Globus pallidus (tissue), 1 donor: ENCODE results near the gene TRPV2.
A peak's percentile ranks its signal among the peaks of the same experiment; 100 is the strongest.
"Not testable (repeated sequence)": the region's sequence is repeated elsewhere in the genome, so short reads cannot be mapped to it uniquely, and the experiment has no call there.

Experiments used
- DNase-seq: peaks from one replicate; pipeline ENCODE4 v3.0.0-alpha.2; 2015; ENCODE audit warnings: low spot score

The TRPV2 gene

GRCh38 chr17:16415031-16415924 lies at the start of gene TRPV2:
TSS of gene TRPV2 (plus strand) at chr17:16415571. CDS start at chr17:16417669, 2,098 bp downstream.
- no peak for DNase-seq

GRCh38 chr17:16371742-16372141 lies 43.6 kb upstream of the TRPV2 start:
- no peak for DNase-seq

- DNase-seq, result no peak
Observed at GRCh38 chr17:16374146-16374938, 41.0 kb upstream of the TRPV2 start.

GRCh38 chr17:16377941-16378341 lies 37.4 kb upstream of the TRPV2 start:
- peak; percentile 92 for DNase-seq

DNA sequence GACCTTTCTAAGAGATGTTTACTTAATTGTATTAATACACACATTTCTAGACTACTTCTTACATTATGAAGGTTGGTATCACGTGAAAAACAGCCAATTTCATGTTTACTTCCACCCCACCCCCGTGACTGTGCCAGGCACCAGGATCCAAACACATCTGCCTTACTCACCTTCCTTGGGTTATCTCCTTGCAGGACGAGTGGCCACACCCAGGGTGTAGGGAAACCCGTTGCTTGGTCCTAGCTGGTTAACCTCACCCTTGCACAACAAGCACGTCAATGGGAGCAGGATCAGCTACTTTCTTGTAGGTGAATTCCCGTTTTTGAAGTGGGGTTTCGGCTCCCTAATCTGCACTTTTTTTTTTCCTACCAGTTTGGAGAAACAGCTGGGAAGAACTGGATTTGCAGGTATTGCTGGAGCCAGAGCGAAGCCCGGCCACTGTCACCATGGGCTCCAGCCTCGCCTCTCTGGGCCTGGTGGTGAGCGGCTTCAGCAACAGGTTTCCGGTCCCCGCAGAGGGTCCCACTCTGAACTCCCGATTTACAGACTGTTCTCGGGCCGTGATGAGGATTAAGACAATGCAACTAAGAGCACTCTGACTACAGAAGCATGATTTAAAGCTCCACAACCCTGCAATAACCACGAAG lies 36.6 kb upstream of the TRPV2 start:
- peak; percentile 48 for DNase-seq

GRCh38 chr17:16379654-16380053 lies 35.7 kb upstream of the TRPV2 start:
- no peak for DNase-seq

DNA sequence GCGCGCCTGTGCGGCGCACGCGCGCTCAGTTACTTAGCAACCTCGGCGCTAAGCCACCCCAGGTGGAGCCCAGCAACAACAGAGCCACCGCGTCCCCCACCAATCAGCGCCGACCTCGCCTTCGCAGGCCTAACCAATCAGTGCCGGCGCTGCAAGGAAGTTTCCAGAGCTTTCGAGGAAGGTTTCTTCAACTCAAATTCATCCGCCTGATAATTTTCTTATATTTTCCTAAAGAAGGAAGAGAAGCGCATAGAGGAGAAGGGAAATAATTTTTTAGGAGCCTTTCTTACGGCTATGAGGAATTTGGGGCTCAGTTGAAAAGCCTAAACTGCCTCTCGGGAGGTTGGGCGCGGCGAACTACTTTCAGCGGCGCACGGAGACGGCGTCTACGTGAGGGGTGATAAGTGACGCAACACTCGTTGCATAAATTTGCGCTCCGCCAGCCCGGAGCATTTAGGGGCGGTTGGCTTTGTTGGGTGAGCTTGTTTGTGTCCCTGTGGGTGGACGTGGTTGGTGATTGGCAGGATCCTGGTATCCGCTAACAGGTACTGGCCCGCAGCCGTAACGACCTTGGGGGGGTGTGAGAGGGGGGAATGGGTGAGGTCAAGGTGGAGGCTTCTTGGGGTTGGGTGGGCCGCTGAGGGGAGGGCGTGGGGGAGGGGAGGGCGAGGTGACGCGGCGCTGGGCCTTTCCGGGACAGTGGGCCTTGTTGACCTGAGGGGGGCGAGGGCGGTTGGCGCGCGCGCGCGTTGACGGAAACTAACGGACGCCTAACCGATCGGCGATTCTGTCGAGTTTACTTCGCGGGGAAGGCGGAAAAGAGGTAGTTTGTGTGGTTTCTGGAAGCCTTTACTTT lies 34.5 kb upstream of the TRPV2 start, which contains the start of gene UBB:
Gene UBB, plus strand, starts transcription at position 452 of the 856 bp plus-strand sequence. CDS start 817 bp downstream, outside the sequence.
- DNase-seq, result peak; percentile 95

GRCh38 chr17:16381496-16381820 lies 33.9 kb upstream of the TRPV2 start:
- DNase-seq, result no peak

- no peak for DNase-seq
Observed at GRCh38 chr17:16383216-16383615, 32.2 kb upstream of the TRPV2 start.

DNA sequence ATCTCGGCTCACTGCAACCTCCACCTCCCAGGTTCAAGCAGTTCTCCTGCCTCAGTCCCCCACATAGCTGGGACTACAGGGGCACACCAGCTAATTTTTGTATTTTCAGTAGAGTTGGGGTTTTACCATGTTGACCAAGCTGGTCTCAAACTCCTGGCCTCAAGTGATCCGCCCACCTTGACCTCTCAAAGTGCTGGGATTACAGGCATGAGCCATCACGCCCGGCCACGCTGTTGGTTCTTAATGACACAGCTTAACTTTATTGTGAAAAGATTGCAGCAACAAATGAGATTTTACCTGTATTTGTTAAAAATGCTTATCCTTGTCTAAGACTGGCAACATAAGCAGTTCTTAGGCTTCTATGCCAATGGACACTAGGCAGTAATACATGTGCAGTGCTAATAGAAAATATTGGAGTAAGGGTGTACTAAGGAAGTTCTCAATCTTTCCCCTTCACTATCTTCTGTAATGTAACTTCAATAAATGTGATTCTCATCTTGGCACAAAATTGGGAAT lies 31.5 kb upstream of the TRPV2 start:
- DNase-seq, result no peak

DNA sequence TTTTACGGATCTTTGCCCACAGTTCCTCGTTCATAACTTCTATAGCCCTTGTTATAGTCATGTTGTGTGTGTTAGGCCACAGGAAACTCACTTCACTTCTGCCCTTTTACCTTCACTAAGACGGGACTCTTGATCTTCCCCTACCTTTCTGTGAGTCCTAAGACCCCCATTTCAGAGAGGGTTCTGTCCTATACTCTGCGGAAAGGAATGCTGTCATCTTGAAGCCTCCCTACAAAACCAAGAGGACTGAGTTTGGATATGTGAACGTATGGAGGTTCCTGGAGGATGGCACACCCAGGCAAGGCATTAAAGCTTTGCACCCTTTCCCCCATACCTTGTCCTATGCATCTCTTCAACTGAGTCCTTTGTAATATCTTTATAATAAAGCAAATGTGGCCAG lies 30.8 kb upstream of the TRPV2 start:
- DNase-seq, result no peak

DNA sequence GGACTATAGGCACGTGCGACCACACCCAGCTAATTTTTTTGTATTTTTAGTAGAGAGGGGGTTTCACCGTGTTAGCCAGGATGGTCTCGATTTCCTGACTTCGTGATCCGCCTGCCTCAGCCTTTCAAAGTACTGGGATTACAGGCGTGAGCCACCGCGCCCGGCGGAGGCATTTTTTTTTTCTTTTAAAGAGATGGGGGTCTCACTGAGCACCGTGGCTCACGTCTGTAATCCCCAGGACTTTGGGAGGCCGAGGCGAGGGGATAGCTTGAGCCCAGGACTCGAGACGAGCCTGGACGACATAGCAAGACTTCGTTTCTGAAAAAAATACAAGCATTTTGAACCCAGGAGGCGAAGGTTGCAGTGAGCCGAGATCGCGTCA lies 29.3 kb upstream of the TRPV2 start:
- not testable (repeated sequence) for DNase-seq

DNA sequence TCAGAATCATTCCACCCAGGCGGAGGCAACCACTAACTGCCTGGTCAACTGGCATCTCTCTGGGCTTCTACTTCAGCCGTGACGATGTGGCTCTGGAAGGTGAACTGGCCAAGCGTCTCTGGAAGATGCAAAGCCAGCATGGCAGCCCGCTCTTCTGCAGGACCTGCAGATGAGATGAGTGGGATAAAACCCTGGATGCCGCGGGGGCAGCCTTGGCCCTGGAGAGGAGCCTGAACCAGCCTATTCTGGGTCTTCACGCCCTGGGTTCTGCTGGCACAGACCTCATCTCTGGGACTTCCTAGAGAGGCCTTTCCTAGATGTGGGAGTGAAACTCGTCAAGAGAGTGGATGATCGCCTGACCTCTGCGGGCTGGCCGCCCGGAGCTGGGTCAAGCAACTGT lies 23.9 kb upstream of the TRPV2 start:
- DNase-seq, result no peak

DNA sequence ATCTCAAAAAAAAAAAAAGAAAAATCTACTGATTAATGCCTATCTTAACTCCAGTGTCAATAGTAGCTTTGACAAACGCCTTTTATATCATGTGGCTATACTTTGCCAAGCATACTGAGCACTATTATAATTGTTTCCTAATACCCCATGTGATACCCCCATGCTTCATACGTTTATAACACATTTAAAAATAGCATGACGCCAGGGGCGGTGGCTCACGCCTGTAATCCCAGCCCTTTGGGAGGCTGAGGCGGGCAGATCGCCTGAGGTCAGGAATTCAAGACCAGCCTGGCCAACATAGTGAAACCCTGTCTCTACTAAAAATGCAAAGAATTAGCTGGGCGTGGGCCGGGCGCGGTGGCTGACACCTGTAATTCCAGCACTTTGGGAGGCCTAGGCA lies 22.9 kb upstream of the TRPV2 start:
- not testable (repeated sequence) for DNase-seq

- DNase-seq, result not testable (repeated sequence)
Observed at GRCh38 chr17:16395887-16396286, 19.5 kb upstream of the TRPV2 start.

- DNase-seq, result not testable (repeated sequence)
Observed at GRCh38 chr17:16396693-16397092, 18.7 kb upstream of the TRPV2 start.

DNA sequence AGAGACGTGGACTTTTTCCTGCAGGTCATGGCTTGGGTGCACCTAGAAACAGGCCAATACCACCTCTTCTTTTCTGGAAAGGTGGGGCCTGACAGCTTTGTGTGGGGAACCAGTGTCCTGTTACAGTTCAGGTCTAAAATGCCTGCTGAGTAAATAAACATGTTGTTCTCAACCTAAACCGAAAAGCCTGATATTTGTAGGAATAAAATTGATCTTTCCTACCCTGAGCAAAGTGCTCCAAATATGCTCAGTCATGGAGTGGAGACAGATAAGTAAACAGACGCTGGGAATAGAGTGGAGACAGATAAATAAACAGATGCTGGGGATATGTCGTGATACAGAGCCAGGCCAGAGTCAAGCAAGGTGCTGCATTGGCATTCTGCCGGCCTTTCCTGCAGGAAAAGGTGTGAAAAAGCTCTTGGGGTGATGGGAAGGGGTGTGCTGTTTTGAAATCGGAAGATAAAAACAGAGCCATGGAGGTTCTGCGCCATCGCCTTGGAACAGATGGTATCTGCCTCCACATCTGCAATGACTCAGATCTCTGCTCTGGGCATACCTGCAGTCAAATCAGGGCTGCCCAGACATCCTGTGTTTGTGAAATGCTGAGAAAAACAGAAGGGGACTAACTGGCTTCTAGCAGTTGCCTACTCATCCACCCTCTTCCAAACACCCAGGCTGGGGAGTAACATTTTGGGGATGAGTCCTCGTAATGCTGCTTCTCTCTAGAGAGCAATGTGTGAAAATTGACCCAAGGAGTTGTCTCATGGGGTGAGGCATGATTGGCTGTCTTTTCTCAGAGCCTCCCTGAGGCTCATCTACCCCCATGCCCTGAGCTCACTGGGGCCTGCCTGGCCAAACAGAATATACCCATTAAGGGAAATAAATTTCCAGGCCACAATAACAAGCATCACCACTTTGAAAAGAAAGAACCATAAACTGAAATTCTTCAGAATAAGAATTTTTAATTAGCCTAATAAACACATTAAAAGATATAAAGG lies 16.8 kb upstream of the TRPV2 start:
- DNase-seq, result no peak

GRCh38 chr17:16403847-16404246 lies 11.5 kb upstream of the TRPV2 start:
- DNase-seq, result not testable (repeated sequence)

DNA sequence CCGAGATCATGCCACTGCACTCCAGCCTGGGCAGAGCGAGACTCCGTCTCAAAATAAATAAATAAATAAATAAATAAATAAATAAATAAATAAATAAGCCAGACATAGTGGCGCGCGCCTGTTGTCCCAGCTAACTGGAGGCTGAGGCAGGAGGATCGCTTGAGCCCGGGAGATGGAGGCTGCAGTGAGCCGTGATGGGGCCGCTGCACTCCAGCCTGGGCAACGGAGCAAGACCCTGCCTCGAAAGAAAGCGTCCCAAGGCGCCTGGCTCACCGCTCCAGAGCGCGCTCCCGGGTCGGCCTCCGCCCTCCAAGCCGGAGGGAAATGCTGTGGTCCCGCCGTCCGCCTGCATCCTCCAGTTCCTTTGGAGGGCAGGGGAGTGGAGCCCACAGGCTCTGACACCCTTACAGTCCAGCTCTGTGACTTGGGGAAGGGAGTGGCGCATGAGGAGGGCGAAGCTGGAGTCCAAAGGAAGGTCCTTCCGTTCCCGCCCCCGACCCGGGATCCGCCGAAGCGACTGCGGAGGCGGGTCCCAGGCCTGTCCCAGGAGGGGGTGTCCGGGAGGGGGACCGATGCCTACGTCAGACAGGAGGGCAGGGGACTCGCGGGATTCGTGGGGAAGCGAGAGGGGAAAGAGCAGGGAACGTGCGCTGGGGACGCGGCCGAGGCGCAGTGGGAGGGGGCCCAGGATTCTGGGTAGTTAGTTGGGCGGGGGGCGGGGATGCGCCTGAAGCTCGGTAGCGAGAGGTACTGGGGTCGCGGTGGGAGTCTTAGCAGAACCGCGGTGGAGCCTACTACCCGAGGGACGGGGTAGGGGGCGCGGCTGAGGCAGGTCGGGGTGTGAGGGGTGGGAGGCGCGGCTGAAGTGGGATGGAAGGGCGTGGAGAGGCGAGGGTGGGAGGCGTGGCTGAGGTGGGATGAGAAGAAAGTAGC lies 8.4 kb upstream of the TRPV2 start:
- no peak for DNase-seq
